Measurements from ENCODE around the gene ANKRD39.
A peak's percentile ranks its signal among the peaks of the same experiment; 100 is the strongest.
"Not testable (repeated sequence)": the region's sequence is repeated elsewhere in the genome, so short reads cannot be mapped to it uniquely, and the experiment has no call there.

The ANKRD39 gene

DNA sequence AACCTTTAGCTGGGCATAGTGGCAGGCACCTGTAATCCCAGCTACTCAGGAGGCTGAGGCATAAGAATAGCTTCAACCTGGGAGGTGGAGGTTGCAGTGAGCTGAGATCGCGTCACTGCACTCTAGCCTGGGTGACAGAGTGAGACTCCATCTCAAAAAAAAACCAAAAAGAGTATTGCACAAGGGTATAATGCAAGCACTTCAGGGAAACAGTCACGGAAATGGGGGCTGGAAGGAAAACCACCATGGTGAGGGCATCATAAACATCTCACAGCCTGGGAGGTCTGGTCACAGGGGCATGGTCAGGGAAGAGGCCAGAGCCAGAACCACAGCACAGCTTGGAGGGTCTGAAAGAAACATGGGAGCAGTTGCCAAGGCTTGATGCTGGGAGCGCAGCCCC is 5.2 kb upstream of the ANKRD39 start:
- H3K36me3 ChIP-seq (ENCODE audit: control insufficient read depth, insufficient read depth, low read length), result peaks cover 73% of the 10 kb centered on the region
- not testable (repeated sequence) for H3K4me3 ChIP-seq (ENCODE audit: low read depth, low read length); H3K9ac ChIP-seq (ENCODE audit: low read depth, low read length); H3K9me3 ChIP-seq (ENCODE audit: control insufficient read depth, insufficient read depth, low read length); H3K27me3 ChIP-seq (ENCODE audit: control insufficient read depth, insufficient read depth, low read length); H3K27ac ChIP-seq (ENCODE audit: low read depth, low read length)
- peaks cover 14% of the 10 kb centered on the region; the same call in 1 of the 2 replicates for H3K4me1 ChIP-seq (ENCODE audit: control insufficient read depth, insufficient read depth, low read length)

DNA sequence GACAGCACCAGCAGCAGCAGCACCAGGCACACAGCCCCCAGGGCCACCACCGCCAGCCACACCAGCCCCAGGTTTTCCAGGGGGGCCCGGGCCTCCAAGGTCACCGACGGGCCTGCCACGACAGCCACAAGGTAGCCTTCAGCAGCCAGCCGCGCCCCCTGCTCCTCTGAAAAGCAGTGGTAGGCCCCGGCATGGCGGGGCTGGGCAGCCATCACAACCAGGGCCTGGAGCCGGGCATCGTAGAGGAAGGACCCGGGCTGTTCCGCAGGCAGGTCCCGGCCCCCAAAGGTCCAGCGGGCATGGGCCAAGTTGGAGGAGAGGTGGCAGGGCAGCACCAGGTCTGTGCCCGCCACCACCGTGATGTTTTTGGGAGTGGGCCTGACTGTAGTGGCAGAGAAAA is 3.3 kb upstream of the ANKRD39 start:
- Histone ChIP-seq H3K9me3 (ENCODE audit: control insufficient read depth, insufficient read depth, low read length) (no peaks in the 10 kb centered on the region), H3K4me3 (ENCODE audit: low read depth, low read length) (no peak overlapping the region), H3K27ac (ENCODE audit: low read depth, low read length) (no peak overlapping the region), H3K9ac (ENCODE audit: low read depth, low read length) (no peak overlapping the region), H3K36me3 (ENCODE audit: control insufficient read depth, insufficient read depth, low read length) (peaks cover 58% of the 10 kb centered on the region), H3K4me1 (ENCODE audit: control insufficient read depth, insufficient read depth, low read length) (peaks cover 15% of the 10 kb centered on the region; the same call in 1 of the 2 replicates), H3K27me3 (ENCODE audit: control insufficient read depth, insufficient read depth, low read length) (no peaks in the 10 kb centered on the region)

DNA sequence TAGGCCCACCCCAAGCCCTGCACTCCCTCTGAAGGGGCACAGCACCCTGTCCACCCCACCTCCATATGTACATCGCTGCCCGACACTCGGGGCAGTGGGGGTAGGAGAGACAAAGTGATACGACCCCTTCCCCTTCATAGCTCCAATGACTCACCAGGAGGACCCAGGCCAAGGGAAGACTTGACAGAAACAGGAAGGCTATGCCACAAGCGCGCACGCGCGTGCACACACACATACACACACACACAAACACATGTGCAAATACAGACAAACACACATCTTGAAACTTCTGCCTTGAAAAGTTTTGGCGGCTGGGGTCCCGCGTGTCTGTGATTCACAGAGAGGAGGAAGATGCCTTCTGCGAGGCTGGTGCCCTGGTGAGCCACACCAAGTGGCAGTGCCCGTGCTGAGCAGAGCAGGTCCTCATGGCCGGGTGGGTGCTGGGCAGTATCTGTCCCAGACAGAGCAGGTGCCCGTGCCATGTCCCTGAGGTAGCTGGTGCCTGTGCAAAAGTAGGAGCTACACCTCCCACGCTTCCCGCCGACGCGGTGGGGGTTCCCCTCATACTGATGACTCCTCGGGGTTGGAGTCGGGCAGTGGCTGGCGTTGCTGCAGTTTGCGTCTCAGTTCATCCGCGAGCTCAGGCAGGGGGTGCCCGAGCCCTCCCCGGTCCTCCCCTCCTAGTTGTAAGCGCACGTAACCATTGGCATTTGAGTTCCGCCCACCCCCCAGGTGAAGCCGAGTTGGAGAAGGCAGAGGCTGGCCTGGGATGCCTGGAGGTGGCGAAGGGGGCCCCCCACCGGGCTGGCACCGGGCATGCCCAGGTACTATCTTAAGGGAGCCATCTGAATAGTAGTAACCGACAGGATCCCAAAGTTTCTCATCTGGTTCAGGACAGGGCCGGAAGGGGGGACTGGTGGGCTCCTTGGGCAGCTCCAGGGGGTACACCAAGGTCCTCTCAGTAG is 2.5 kb upstream of the ANKRD39 start:
- Histone ChIP-seq H3K9me3 (ENCODE audit: control insufficient read depth, insufficient read depth, low read length) (no peaks in the 10 kb centered on the region), H3K27ac (ENCODE audit: low read depth, low read length) (no peak overlapping the region), H3K36me3 (ENCODE audit: control insufficient read depth, insufficient read depth, low read length) (peaks cover 50% of the 10 kb centered on the region), H3K9ac (ENCODE audit: low read depth, low read length) (no peak overlapping the region), H3K4me1 (ENCODE audit: control insufficient read depth, insufficient read depth, low read length) (peaks cover 15% of the 10 kb centered on the region; the same call in 1 of the 2 replicates), H3K4me3 (ENCODE audit: low read depth, low read length) (no peak overlapping the region), H3K27me3 (ENCODE audit: control insufficient read depth, insufficient read depth, low read length) (no peaks in the 10 kb centered on the region)

DNA sequence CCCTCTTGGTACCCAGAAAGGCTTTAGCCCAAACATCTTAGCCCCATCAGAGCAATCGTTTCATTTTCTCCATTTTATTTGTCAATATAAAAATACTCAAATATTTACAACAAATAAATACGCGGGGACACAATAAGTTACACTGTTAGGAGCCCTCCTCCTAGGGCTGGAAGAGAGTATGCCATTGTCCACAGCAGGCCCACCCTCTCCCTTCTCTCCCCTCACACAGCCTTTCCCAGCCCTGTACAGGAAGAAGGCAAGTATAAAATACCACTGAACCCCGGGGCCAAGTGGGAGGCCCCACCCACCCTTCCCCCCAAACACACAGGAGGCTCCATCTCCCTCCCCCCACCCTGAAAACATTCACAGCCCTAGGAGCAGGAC is 1.9 kb upstream of the ANKRD39 start:
- Histone ChIP-seq H3K27ac (ENCODE audit: low read depth, low read length) (peak overlapping the region; percentile 70), H3K36me3 (ENCODE audit: control insufficient read depth, insufficient read depth, low read length) (peaks cover 44% of the 10 kb centered on the region), H3K4me1 (ENCODE audit: control insufficient read depth, insufficient read depth, low read length) (peaks cover 15% of the 10 kb centered on the region; the same call in 1 of the 2 replicates), H3K4me3 (ENCODE audit: low read depth, low read length) (no peak overlapping the region), H3K9ac (ENCODE audit: low read depth, low read length) (no peak overlapping the region), H3K9me3 (ENCODE audit: control insufficient read depth, insufficient read depth, low read length) (no peaks in the 10 kb centered on the region), H3K27me3 (ENCODE audit: control insufficient read depth, insufficient read depth, low read length) (no peaks in the 10 kb centered on the region)

DNA sequence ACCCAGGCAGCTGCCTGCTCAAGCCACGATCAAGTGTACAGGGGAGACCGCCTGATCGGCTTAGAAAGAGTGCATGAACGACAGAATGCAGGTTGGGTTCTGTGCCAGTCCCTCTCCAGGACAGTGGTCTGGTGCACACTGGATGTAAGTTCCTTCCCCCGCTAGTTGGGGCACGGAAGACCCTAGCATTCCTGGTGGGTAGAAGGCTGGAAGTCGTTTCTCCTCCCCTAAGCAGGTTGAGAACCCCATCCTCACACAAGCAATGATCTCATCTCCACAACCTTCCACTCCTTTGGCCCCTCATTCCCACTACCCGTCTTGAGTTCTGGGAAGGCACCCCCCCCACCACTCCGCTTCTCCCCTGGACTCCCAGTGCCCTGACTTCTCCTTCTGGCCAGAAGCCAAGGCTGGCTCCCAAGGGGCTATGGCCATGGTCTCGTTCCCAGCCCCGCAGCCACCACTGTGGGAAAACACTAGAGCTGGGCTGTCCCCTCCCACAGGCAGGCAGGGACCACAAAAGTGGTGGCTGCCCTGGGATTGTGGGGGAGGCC is 1.4 kb upstream of the ANKRD39 start:
- Histone ChIP-seq H3K36me3 (ENCODE audit: control insufficient read depth, insufficient read depth, low read length) (peaks cover 42% of the 10 kb centered on the region), H3K4me3 (ENCODE audit: low read depth, low read length) (peak overlapping the region; percentile 76), H3K27me3 (ENCODE audit: control insufficient read depth, insufficient read depth, low read length) (no peaks in the 10 kb centered on the region), H3K4me1 (ENCODE audit: control insufficient read depth, insufficient read depth, low read length) (peaks cover 15% of the 10 kb centered on the region; the same call in 1 of the 2 replicates), H3K9ac (ENCODE audit: low read depth, low read length) (no peak overlapping the region), H3K9me3 (ENCODE audit: control insufficient read depth, insufficient read depth, low read length) (no peaks in the 10 kb centered on the region), H3K27ac (ENCODE audit: low read depth, low read length) (peak overlapping the region; percentile 70)

DNA sequence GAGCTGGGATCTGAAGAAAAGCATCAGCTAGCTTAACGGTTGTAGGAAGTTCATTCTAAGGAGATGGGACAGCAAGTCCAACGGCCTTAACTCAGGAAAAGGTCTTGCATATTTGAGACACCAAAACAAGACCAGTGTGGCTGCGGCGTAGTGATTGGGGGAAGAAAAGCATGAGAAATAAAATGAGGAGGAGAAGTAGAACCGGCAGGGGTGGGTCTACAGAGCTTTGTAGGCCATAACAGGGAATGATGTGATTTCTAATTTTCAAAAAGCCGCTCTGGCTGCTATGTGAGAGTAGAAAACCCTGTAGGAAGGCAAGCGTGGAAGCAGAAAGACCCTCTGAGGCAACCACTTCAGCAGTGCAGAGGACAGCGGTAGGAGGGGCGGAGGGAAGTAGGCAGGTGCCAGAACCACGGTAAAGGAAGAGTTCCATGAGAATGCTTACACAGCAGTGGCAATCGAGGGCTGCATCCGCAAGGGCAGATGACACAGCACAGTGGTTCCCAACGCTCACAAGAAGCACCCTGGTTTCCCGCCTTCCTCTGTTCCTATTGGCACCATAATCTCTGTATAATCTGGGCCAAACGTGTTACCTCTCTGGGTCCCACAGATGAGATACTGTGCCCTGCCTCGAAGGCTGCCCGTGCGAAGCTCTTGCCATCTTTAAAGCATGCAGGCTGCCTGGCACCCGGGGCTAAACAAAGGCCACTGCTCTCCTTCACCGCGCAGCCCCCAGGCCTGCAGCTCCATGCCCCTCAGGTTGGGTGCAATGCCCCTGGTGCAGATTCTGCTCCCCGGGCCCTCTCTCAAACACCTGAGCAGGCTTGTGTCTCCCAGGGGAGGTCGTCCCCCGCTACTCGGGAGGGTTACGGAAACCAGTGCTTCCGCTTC is 795 bp downstream of the ANKRD39 start:
- Histone ChIP-seq H3K4me3 (ENCODE audit: low read depth, low read length) (peak overlapping the region; percentile 76), H3K9me3 (ENCODE audit: control insufficient read depth, insufficient read depth, low read length) (no peaks in the 10 kb centered on the region), H3K36me3 (ENCODE audit: control insufficient read depth, insufficient read depth, low read length) (peaks cover 43% of the 10 kb centered on the region), H3K27me3 (ENCODE audit: control insufficient read depth, insufficient read depth, low read length) (no peaks in the 10 kb centered on the region), H3K27ac (ENCODE audit: low read depth, low read length) (no peak overlapping the region), H3K4me1 (ENCODE audit: control insufficient read depth, insufficient read depth, low read length) (peaks cover 15% of the 10 kb centered on the region; the same call in 1 of the 2 replicates), H3K9ac (ENCODE audit: low read depth, low read length) (peak overlapping the region; percentile 17)

DNA sequence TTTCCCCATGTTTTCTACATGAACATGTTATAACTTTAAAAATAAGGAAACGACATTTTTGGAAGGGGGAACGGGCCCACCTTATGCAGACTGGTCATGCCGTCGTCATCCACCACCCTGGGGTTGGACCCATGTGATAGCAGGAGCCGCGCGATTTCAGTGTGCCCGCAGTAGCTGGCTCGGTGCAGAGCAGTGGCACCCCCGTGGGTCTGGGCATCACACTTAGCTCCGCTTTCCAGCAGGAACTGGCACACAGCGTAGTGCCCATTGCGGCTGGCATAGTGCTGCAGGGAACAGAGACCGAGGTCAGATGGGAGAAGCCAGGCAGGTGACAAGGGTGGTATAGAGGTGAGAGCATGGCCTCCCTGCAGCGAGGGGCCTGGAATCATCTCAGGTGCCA is 4.5 kb downstream of the ANKRD39 start:
- peaks cover 7% of the 10 kb centered on the region; the same call in 1 of the 2 replicates for H3K4me1 ChIP-seq (ENCODE audit: control insufficient read depth, insufficient read depth, low read length)
- H3K4me3 ChIP-seq (ENCODE audit: low read depth, low read length), result no peak overlapping the region
- H3K9me3 ChIP-seq (ENCODE audit: control insufficient read depth, insufficient read depth, low read length), result no peaks in the 10 kb centered on the region
- peaks cover 47% of the 10 kb centered on the region for H3K36me3 ChIP-seq (ENCODE audit: control insufficient read depth, insufficient read depth, low read length)
- H3K27ac ChIP-seq (ENCODE audit: low read depth, low read length), result no peak overlapping the region
- no peaks in the 10 kb centered on the region for H3K27me3 ChIP-seq (ENCODE audit: control insufficient read depth, insufficient read depth, low read length)
- no peak overlapping the region for H3K9ac ChIP-seq (ENCODE audit: low read depth, low read length)

DNA sequence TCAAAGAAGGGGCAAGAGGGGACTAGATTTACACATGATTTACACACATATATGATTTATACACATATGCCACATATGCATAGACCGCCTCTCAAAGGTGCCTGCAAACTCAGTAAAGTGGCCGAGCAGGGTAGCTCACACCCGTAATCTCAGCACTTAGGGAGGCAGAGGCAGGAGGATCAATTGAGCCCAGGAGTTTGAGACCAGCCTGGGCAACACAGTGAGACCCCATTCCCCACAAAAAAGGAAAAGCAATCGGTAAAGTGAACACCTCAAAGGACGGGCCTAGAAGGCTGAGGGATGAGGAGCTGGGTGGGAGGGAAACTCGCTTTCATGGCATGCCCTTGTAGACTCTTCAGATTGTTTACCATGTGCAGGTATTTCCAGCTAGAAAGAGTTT is 5.1 kb downstream of the ANKRD39 start:
- Histone ChIP-seq H3K27ac (ENCODE audit: low read depth, low read length) (no peak overlapping the region), H3K4me1 (ENCODE audit: control insufficient read depth, insufficient read depth, low read length) (peaks cover 7% of the 10 kb centered on the region; the same call in 1 of the 2 replicates), H3K4me3 (ENCODE audit: low read depth, low read length) (no peak overlapping the region), H3K9ac (ENCODE audit: low read depth, low read length) (no peak overlapping the region), H3K9me3 (ENCODE audit: control insufficient read depth, insufficient read depth, low read length) (no peaks in the 10 kb centered on the region), H3K27me3 (ENCODE audit: control insufficient read depth, insufficient read depth, low read length) (no peaks in the 10 kb centered on the region), H3K36me3 (ENCODE audit: control insufficient read depth, insufficient read depth, low read length) (peaks cover 53% of the 10 kb centered on the region)

DNA sequence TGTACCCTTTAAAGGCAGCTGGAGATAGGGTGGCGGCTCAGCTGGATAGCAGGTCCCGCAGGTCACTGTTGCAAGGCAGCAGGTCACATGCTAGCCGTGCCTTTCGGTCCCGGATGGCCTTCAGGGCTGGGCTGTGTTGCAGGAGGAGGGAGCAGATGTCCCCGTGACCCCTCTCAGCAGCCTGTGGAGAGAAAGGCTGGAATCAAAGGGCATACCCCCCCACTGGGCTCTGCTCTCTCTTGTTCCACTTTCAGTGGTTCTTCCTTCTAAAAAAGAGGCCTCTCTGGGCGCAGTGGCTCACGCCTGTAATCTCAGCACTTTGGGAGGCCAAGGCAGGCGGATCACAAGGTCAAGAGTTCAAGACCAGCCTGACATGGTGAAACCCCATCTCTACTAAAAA is 9.6 kb downstream of the ANKRD39 start:
- H3K27ac ChIP-seq (ENCODE audit: low read depth, low read length), result no peak overlapping the region

DNA sequence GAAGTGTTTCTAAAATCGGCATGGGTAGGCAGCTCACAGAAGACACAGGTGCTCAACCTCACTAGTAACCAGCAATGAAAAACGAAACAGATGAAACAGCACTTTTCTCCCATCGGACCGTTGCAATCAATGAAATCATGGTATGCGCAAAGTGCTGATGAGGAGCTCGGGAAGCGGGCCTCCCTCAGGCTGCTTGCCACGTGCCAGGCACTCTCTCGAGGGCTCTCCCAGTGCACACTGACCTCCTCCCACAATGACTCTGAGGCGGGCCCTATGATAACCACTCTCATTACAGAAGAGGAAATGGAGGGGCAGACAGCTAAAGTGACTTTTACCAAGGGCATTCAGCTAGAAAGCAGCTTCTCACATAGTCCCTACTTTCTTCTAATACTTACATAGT is 10.2 kb downstream of the ANKRD39 start:
- Histone ChIP-seq H3K9me3 (ENCODE audit: control insufficient read depth, insufficient read depth, low read length) (no peaks in the 10 kb centered on the region), H3K9ac (ENCODE audit: low read depth, low read length) (no peak overlapping the region), H3K27ac (ENCODE audit: low read depth, low read length) (no peak overlapping the region), H3K4me3 (ENCODE audit: low read depth, low read length) (no peak overlapping the region), H3K36me3 (ENCODE audit: control insufficient read depth, insufficient read depth, low read length) (peaks cover 49% of the 10 kb centered on the region), H3K27me3 (ENCODE audit: control insufficient read depth, insufficient read depth, low read length) (no peaks in the 10 kb centered on the region), H3K4me1 (ENCODE audit: control insufficient read depth, insufficient read depth, low read length) (no peaks in the 10 kb centered on the region)

More for the DNA sequence above, 9.6 kb downstream of the ANKRD39 start:
- H3K9ac ChIP-seq (ENCODE audit: low read depth, low read length), result no peak overlapping the region
- H3K36me3 ChIP-seq (ENCODE audit: control insufficient read depth, insufficient read depth, low read length), result peaks cover 56% of the 10 kb centered on the region
- no peaks in the 10 kb centered on the region for H3K9me3 ChIP-seq (ENCODE audit: control insufficient read depth, insufficient read depth, low read length)
- H3K27me3 ChIP-seq (ENCODE audit: control insufficient read depth, insufficient read depth, low read length), result no peaks in the 10 kb centered on the region
- H3K4me3 ChIP-seq (ENCODE audit: low read depth, low read length), result no peak overlapping the region
- H3K4me1 ChIP-seq (ENCODE audit: control insufficient read depth, insufficient read depth, low read length), result no peaks in the 10 kb centered on the region
